ENCODE results near the gene CTBP1.

Gene CTBP1

GRCh38 chr4:1230971-1231636 is 17.8 kb downstream of the CTBP1 start:
- H3K27ac ChIP-seq (ENCODE audit: insufficient read depth in 1 of 2, low read depth in 1 of 2, low read length in 2 of 2, poor library complexity in 1 of 2, severe bottlenecking in 2 of 2), result no peak overlapping the region
- peaks cover 0 to 18% (median 8%) of the 10 kb centered on the region in 4 experiments for H3K4me1 ChIP-seq (ENCODE audit: control extremely low read depth in 1 of 4, control insufficient read depth in 4 of 4, insufficient read depth in 4 of 4, low read length in 3 of 4)
- no peaks in the 10 kb centered on the region for H3K27me3 ChIP-seq (replicated peaks in 2 of 5; ENCODE audit: control insufficient read depth in 4 of 5, insufficient read depth in 5 of 5, low read length in 4 of 5)
- 96% methylated on average over 19 of the region's 20 CpGs for WGBS (ENCODE audit: insufficient coverage)
- H3K36me3 ChIP-seq (ENCODE audit: control insufficient read depth in 4 of 4, insufficient read depth in 4 of 4, low read length in 3 of 4), result peaks cover 7 to 98% (median 79%) of the 10 kb centered on the region in 4 experiments
- no peak for DNase-seq
- ChIA-PET POLR2A (no interaction called here), CTCF (interaction anchor here (0.8 kb wide), 1 partner anchor 100 kb away, joined by 3 read pairs; no protein-coding TSS in a partner anchor)
- H3K4me3 ChIP-seq (ENCODE audit: control insufficient read depth in 1 of 7, extremely low read depth in 1 of 7, insufficient read depth in 4 of 7, low read depth in 2 of 7, low read length in 6 of 7), result no peak overlapping the region
- H3K9me3 ChIP-seq (ENCODE audit: control extremely low read depth in 1 of 5, control insufficient read depth in 4 of 5, insufficient read depth in 2 of 5, low read depth in 1 of 5, low read length in 4 of 5), result no peaks in the 10 kb centered on the region

DNA sequence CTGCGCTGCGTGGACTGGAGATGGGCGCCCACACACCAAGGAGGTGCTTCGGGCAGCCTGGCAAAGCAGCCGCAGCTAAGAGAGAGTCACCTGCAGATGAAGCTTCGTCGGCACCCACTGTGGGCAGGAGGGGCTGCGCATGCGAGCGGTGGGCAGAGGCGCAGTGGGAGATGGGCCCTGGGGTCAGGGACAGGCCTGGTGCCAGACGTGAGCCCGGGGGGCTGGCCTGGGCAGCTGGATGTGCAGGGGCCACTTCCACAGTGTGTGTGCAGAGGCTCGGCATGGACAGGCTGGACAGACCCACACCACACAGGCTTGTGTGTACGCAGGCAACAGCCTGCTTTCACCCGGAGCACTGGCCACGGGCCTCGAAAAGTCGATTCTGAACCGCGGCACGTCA is 18.6 kb downstream of the CTBP1 start:
- H3K36me3 ChIP-seq (ENCODE audit: control insufficient read depth in 4 of 4, insufficient read depth in 4 of 4, low read length in 3 of 4), result peaks cover 7 to 98% (median 78%) of the 10 kb centered on the region in 4 experiments
- ChIA-PET CTCF (no interaction called here), POLR2A (no interaction called here)
- H3K4me3 ChIP-seq (ENCODE audit: control insufficient read depth in 1 of 7, extremely low read depth in 1 of 7, insufficient read depth in 4 of 7, low read depth in 2 of 7, low read length in 6 of 7), result no peak overlapping the region
- H3K9me3 ChIP-seq (ENCODE audit: control extremely low read depth in 1 of 5, control insufficient read depth in 4 of 5, insufficient read depth in 2 of 5, low read depth in 1 of 5, low read length in 4 of 5), result no peaks in the 10 kb centered on the region
- H3K4me1 ChIP-seq (ENCODE audit: control extremely low read depth in 1 of 4, control insufficient read depth in 4 of 4, insufficient read depth in 4 of 4, low read length in 3 of 4), result peaks cover 0 to 18% (median 8%) of the 10 kb centered on the region in 4 experiments
- 97% methylated on average over 22 of the region's 22 CpGs for WGBS (ENCODE audit: insufficient coverage)
- no peak for DNase-seq
- H3K27ac ChIP-seq (ENCODE audit: insufficient read depth in 1 of 2, low read depth in 1 of 2, low read length in 2 of 2, poor library complexity in 1 of 2, severe bottlenecking in 2 of 2), result no peak overlapping the region
- H3K27me3 ChIP-seq (replicated peaks in 2 of 5; ENCODE audit: control insufficient read depth in 4 of 5, insufficient read depth in 5 of 5, low read length in 4 of 5), result no peaks in the 10 kb centered on the region

GRCh38 chr4:1229117-1229849 is 19.6 kb downstream of the CTBP1 start:
- CTCF ChIA-PET, result interaction anchor here (1.0 kb wide), 1 partner anchor 21 kb away, joined by 3 read pairs; no protein-coding TSS in a partner anchor

GRCh38 chr4:1227816-1228215 is 21.1 kb downstream of the CTBP1 start:
- H3K27me3 ChIP-seq (replicated peaks in 2 of 5; ENCODE audit: control insufficient read depth in 4 of 5, insufficient read depth in 5 of 5, low read length in 4 of 5), result no peaks in the 10 kb centered on the region
- H3K4me3 ChIP-seq (ENCODE audit: control insufficient read depth in 1 of 7, extremely low read depth in 1 of 7, insufficient read depth in 4 of 7, low read depth in 2 of 7, low read length in 6 of 7), result no peak overlapping the region
- DNase-seq, result peak in 2 of 3 donors; percentile 37 to 47
- POLR2A ChIA-PET, result no interaction called here
- CTCF ChIA-PET, result no interaction called here
- no peak overlapping the region for H3K27ac ChIP-seq (ENCODE audit: insufficient read depth in 1 of 2, low read depth in 1 of 2, low read length in 2 of 2, poor library complexity in 1 of 2, severe bottlenecking in 2 of 2)
- H3K9me3 ChIP-seq (ENCODE audit: control extremely low read depth in 1 of 5, control insufficient read depth in 4 of 5, insufficient read depth in 2 of 5, low read depth in 1 of 5, low read length in 4 of 5), result no peaks in the 10 kb centered on the region
- H3K36me3 ChIP-seq (ENCODE audit: control insufficient read depth in 4 of 4, insufficient read depth in 4 of 4, low read length in 3 of 4), result peaks cover 14 to 97% (median 77%) of the 10 kb centered on the region in 4 experiments
- peaks cover 0 to 18% (median 8%) of the 10 kb centered on the region in 4 experiments for H3K4me1 ChIP-seq (ENCODE audit: control extremely low read depth in 1 of 4, control insufficient read depth in 4 of 4, insufficient read depth in 4 of 4, low read length in 3 of 4)
- WGBS (ENCODE audit: insufficient coverage), result 62% methylated on average over 14 of the region's 16 CpGs

More at GRCh38 chr4:1229117-1229849, 19.6 kb downstream of the CTBP1 start:
- Histone ChIP-seq H3K36me3 (ENCODE audit: control insufficient read depth in 4 of 4, insufficient read depth in 4 of 4, low read length in 3 of 4) (peaks cover 11 to 98% (median 78%) of the 10 kb centered on the region in 4 experiments), H3K27me3 (replicated peaks in 2 of 5; ENCODE audit: control insufficient read depth in 4 of 5, insufficient read depth in 5 of 5, low read length in 4 of 5) (no peaks in the 10 kb centered on the region), H3K4me1 (ENCODE audit: control extremely low read depth in 1 of 4, control insufficient read depth in 4 of 4, insufficient read depth in 4 of 4, low read length in 3 of 4) (peaks cover 0 to 18% (median 8%) of the 10 kb centered on the region in 4 experiments), H3K4me3 (ENCODE audit: control insufficient read depth in 1 of 7, extremely low read depth in 1 of 7, insufficient read depth in 4 of 7, low read depth in 2 of 7, low read length in 6 of 7) (no peak overlapping the region), H3K27ac (ENCODE audit: insufficient read depth in 1 of 2, low read depth in 1 of 2, low read length in 2 of 2, poor library complexity in 1 of 2, severe bottlenecking in 2 of 2) (no peak overlapping the region), H3K9me3 (ENCODE audit: control extremely low read depth in 1 of 5, control insufficient read depth in 4 of 5, insufficient read depth in 2 of 5, low read depth in 1 of 5, low read length in 4 of 5) (no peaks in the 10 kb centered on the region)
- POLR2A ChIA-PET, result no interaction called here
- WGBS (ENCODE audit: insufficient coverage), result 98% methylated on average over 19 of the region's 27 CpGs
- no peak for DNase-seq

GRCh38 chr4:1226598-1226997 is 22.3 kb downstream of the CTBP1 start:
- ChIA-PET POLR2A (no interaction called here), CTCF (no interaction called here)
- no peak overlapping the region for H3K4me3 ChIP-seq (ENCODE audit: control insufficient read depth in 1 of 7, extremely low read depth in 1 of 7, insufficient read depth in 4 of 7, low read depth in 2 of 7, low read length in 6 of 7)
- H3K4me1 ChIP-seq (ENCODE audit: control extremely low read depth in 1 of 4, control insufficient read depth in 4 of 4, insufficient read depth in 4 of 4, low read length in 3 of 4), result peaks cover 0 to 18% (median 8%) of the 10 kb centered on the region in 4 experiments
- H3K36me3 ChIP-seq (ENCODE audit: control insufficient read depth in 4 of 4, insufficient read depth in 4 of 4, low read length in 3 of 4), result peaks cover 12 to 95% (median 72%) of the 10 kb centered on the region in 4 experiments
- no peaks in the 10 kb centered on the region for H3K27me3 ChIP-seq (replicated peaks in 2 of 5; ENCODE audit: control insufficient read depth in 4 of 5, insufficient read depth in 5 of 5, low read length in 4 of 5)
- DNase-seq, result no peak
- no peaks in the 10 kb centered on the region for H3K9me3 ChIP-seq (ENCODE audit: control extremely low read depth in 1 of 5, control insufficient read depth in 4 of 5, insufficient read depth in 2 of 5, low read depth in 1 of 5, low read length in 4 of 5)
- WGBS (ENCODE audit: insufficient coverage), result 97% methylated on average over 15 of the region's 16 CpGs
- no peak overlapping the region for H3K27ac ChIP-seq (ENCODE audit: insufficient read depth in 1 of 2, low read depth in 1 of 2, low read length in 2 of 2, poor library complexity in 1 of 2, severe bottlenecking in 2 of 2)

DNA sequence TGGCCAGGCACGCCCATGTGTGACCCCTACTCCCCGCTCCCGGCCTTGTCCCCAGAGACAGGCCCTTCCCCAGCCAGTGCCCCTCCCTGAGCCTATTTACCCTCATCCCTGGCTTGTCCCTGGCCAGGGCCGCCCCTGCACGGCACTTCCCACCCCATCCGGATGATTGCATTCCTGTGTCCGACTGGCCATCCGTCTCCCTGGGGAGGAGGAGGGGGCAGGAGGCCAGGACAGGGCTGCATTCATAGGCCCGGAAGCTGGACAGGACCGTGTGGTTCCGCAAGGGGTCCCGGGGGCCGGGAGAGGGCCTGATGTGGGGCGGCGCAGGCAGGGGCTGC is 22.8 kb downstream of the CTBP1 start:
- Histone ChIP-seq H3K4me1 (ENCODE audit: control extremely low read depth in 1 of 4, control insufficient read depth in 4 of 4, insufficient read depth in 4 of 4, low read length in 3 of 4) (peaks cover 0 to 18% (median 8%) of the 10 kb centered on the region in 4 experiments), H3K27me3 (replicated peaks in 2 of 5; ENCODE audit: control insufficient read depth in 4 of 5, insufficient read depth in 5 of 5, low read length in 4 of 5) (no peaks in the 10 kb centered on the region), H3K36me3 (ENCODE audit: control insufficient read depth in 4 of 4, insufficient read depth in 4 of 4, low read length in 3 of 4) (peaks cover 15 to 95% (median 73%) of the 10 kb centered on the region in 4 experiments), H3K9me3 (ENCODE audit: control extremely low read depth in 1 of 5, control insufficient read depth in 4 of 5, insufficient read depth in 2 of 5, low read depth in 1 of 5, low read length in 4 of 5) (no peaks in the 10 kb centered on the region), H3K4me3 (ENCODE audit: control insufficient read depth in 1 of 7, extremely low read depth in 1 of 7, insufficient read depth in 4 of 7, low read depth in 2 of 7, low read length in 6 of 7) (no peak overlapping the region), H3K27ac (ENCODE audit: insufficient read depth in 1 of 2, low read depth in 1 of 2, low read length in 2 of 2, poor library complexity in 1 of 2, severe bottlenecking in 2 of 2) (no peak overlapping the region)
- 95% methylated on average over 10 of the region's 15 CpGs for WGBS (ENCODE audit: insufficient coverage)
- DNase-seq, result no peak
- ChIA-PET POLR2A (no interaction called here), CTCF (no interaction called here)
